ENCODE measurements around the gene WFDC5.

DNA sequence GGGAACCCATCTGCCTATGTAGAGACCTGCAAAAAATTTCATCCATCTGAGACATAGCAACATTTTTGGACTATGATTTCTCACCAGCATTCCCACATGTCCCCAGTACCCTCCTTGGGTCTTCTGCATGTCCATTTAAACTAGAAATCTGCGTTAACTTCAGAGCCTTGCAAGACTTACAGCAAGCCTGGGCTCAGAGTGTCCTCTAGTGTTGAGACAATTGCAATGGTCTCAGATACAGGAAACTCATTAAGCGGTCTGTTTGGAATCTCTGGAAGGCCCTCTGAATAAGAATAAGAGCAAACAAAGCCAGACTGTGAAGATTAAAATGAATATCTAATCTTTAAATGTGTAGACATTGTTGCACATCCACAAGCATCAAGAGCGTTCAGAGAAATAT lies 39.2 kb upstream of the WFDC5 start:
- TF ChIP-seq SETDB1 (IDR thresholded peaks at IDR 0.05; ENCODE audit: insufficient read length, low read length) (no peak), ZBTB7A (tag by site-specific recombination; IDR thresholded peaks at IDR 0.05; ENCODE audit: low read depth) (no peak), GFI1B (tag by site-specific recombination; IDR thresholded peaks at IDR 0.05) (no peak), ZNF350 (tag by site-specific recombination; IDR thresholded peaks at IDR 0.05) (no peak), ZNF2 (tag by site-specific recombination; IDR thresholded peaks at IDR 0.05) (no peak), ZNF510 (tag by site-specific recombination; IDR thresholded peaks at IDR 0.05; ENCODE audit: insufficient replicate concordance) (no peak), ZNF48 (tag by site-specific recombination; IDR thresholded peaks at IDR 0.05) (no peak), ZNF747 (tag by site-specific recombination; IDR thresholded peaks at IDR 0.05) (no peak), ZNF785 (tag by site-specific recombination; IDR thresholded peaks at IDR 0.05) (no peak), ZFP37 (tag by site-specific recombination; IDR thresholded peaks at IDR 0.05) (no peak)
- TF ChIP-seq, protein P1, sequence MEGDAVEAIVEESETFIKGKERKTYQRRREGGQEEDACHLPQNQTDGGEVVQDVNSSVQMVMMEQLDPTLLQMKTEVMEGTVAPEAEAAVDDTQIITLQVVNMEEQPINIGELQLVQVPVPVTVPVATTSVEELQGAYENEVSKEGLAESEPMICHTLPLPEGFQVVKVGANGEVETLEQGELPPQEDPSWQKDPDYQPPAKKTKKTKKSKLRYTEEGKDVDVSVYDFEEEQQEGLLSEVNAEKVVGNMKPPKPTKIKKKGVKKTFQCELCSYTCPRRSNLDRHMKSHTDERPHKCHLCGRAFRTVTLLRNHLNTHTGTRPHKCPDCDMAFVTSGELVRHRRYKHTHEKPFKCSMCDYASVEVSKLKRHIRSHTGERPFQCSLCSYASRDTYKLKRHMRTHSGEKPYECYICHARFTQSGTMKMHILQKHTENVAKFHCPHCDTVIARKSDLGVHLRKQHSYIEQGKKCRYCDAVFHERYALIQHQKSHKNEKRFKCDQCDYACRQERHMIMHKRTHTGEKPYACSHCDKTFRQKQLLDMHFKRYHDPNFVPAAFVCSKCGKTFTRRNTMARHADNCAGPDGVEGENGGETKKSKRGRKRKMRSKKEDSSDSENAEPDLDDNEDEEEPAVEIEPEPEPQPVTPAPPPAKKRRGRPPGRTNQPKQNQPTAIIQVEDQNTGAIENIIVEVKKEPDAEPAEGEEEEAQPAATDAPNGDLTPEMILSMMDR (tag by site-specific recombination; IDR thresholded peaks at IDR 0.05): no peak
- TF ChIP-seq, protein P2, sequence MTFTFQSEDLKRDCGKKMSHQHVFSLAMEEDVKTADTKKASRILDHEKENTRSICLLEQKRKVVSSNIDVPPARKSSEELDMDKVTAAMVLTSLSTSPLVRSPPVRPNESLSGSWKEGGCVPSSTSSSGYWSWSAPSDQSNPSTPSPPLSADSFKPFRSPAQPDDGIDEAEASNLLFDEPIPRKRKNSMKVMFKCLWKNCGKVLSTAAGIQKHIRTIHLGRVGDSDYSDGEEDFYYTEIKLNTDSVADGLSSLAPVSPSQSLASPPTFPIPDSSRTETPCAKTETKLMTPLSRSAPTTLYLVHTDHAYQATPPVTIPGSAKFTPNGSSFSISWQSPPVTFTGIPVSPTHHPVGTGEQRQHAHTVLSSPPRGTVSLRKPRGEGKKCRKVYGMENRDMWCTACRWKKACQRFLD (tag by site-specific recombination; IDR thresholded peaks at IDR 0.05): no peak
- TF ChIP-seq, protein P3, sequence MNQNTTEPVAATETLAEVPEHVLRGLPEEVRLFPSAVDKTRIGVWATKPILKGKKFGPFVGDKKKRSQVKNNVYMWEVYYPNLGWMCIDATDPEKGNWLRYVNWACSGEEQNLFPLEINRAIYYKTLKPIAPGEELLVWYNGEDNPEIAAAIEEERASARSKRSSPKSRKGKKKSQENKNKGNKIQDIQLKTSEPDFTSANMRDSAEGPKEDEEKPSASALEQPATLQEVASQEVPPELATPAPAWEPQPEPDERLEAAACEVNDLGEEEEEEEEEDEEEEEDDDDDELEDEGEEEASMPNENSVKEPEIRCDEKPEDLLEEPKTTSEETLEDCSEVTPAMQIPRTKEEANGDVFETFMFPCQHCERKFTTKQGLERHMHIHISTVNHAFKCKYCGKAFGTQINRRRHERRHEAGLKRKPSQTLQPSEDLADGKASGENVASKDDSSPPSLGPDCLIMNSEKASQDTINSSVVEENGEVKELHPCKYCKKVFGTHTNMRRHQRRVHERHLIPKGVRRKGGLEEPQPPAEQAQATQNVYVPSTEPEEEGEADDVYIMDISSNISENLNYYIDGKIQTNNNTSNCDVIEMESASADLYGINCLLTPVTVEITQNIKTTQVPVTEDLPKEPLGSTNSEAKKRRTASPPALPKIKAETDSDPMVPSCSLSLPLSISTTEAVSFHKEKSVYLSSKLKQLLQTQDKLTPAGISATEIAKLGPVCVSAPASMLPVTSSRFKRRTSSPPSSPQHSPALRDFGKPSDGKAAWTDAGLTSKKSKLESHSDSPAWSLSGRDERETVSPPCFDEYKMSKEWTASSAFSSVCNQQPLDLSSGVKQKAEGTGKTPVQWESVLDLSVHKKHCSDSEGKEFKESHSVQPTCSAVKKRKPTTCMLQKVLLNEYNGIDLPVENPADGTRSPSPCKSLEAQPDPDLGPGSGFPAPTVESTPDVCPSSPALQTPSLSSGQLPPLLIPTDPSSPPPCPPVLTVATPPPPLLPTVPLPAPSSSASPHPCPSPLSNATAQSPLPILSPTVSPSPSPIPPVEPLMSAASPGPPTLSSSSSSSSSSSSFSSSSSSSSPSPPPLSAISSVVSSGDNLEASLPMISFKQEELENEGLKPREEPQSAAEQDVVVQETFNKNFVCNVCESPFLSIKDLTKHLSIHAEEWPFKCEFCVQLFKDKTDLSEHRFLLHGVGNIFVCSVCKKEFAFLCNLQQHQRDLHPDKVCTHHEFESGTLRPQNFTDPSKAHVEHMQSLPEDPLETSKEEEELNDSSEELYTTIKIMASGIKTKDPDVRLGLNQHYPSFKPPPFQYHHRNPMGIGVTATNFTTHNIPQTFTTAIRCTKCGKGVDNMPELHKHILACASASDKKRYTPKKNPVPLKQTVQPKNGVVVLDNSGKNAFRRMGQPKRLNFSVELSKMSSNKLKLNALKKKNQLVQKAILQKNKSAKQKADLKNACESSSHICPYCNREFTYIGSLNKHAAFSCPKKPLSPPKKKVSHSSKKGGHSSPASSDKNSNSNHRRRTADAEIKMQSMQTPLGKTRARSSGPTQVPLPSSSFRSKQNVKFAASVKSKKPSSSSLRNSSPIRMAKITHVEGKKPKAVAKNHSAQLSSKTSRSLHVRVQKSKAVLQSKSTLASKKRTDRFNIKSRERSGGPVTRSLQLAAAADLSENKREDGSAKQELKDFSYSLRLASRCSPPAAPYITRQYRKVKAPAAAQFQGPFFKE (tag by site-specific recombination; IDR thresholded peaks at IDR 0.05; ENCODE audit: borderline replicate concordance): no peak
- TF ChIP-seq, protein P4, sequence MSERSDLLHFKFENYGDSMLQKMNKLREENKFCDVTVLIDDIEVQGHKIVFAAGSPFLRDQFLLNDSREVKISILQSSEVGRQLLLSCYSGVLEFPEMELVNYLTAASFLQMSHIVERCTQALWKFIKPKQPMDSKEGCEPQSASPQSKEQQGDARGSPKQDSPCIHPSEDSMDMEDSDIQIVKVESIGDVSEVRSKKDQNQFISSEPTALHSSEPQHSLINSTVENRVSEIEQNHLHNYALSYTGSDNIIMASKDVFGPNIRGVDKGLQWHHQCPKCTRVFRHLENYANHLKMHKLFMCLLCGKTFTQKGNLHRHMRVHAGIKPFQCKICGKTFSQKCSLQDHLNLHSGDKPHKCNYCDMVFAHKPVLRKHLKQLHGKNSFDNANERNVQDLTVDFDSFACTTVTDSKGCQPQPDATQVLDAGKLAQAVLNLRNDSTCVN (tag by site-specific recombination; optimal IDR thresholded peaks at IDR 0.05): no peak
